ENCODE results near the gene ALG14.

ALG14 gene

DNA sequence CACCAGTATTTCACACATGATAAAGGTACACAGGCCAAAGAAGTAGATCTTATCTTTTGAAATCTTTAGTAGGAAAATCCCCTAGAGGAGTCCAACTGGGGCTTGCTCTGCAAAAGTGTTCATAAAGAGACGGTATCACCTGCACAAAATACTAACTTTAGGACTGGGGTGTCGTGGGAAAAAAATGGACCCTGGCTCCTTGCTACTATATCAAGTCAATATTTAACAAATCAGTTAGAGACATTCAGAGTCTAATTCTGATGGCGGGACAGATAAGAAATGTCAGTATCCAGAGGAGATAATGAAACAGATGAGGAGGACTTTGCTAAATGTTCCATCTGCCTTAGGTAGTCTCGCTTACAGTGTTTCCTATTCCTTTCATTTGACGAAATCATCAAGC is 120.2 kb downstream of the ALG14 start:
- no peaks in the 10 kb centered on the region for H3K79me2 ChIP-seq (ENCODE audit: insufficient read depth, low read length)
- H3K4me2 ChIP-seq (ENCODE audit: low read length): no peak overlapping the region
- H3K36me3 ChIP-seq (ENCODE audit: insufficient read depth, low read length): no peaks in the 10 kb centered on the region
- no peaks in the 10 kb centered on the region for H4K20me1 ChIP-seq (ENCODE audit: insufficient read depth, low read length)
- no peak overlapping the region for H3K9ac ChIP-seq (ENCODE audit: low read length)
- no peaks in the 10 kb centered on the region for H3K27me3 ChIP-seq (ENCODE audit: insufficient read depth, low read length)
- no peaks in the 10 kb centered on the region for H3K4me1 ChIP-seq (ENCODE audit: insufficient read depth, low read length, severe bottlenecking)
- no peaks in the 10 kb centered on the region for H3K9me3 ChIP-seq (ENCODE audit: low read length)
- TF ChIP-seq EZH2 (IDR thresholded peaks at IDR 0.05; ENCODE audit: borderline replicate concordance, low read length): no peak
- TF ChIP-seq, protein P1, sequence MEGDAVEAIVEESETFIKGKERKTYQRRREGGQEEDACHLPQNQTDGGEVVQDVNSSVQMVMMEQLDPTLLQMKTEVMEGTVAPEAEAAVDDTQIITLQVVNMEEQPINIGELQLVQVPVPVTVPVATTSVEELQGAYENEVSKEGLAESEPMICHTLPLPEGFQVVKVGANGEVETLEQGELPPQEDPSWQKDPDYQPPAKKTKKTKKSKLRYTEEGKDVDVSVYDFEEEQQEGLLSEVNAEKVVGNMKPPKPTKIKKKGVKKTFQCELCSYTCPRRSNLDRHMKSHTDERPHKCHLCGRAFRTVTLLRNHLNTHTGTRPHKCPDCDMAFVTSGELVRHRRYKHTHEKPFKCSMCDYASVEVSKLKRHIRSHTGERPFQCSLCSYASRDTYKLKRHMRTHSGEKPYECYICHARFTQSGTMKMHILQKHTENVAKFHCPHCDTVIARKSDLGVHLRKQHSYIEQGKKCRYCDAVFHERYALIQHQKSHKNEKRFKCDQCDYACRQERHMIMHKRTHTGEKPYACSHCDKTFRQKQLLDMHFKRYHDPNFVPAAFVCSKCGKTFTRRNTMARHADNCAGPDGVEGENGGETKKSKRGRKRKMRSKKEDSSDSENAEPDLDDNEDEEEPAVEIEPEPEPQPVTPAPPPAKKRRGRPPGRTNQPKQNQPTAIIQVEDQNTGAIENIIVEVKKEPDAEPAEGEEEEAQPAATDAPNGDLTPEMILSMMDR (IDR thresholded peaks at IDR 0.05; ENCODE audit: low read length): no peak
- no peak overlapping the region for H3K4me3 ChIP-seq (ENCODE audit: low read depth, low read length, poor library complexity, severe bottlenecking)
- no peaks in the 10 kb centered on the region for H3F3A ChIP-seq (ENCODE audit: insufficient read depth, low read length)
- H3K27ac ChIP-seq (ENCODE audit: low read depth, low read length, poor library complexity, severe bottlenecking): no peak overlapping the region
- H3K9me2 ChIP-seq (ENCODE audit: low read depth, low read length): no peaks in the 10 kb centered on the region
- no peak overlapping the region for H2AFZ ChIP-seq (ENCODE audit: low read length)

DNA sequence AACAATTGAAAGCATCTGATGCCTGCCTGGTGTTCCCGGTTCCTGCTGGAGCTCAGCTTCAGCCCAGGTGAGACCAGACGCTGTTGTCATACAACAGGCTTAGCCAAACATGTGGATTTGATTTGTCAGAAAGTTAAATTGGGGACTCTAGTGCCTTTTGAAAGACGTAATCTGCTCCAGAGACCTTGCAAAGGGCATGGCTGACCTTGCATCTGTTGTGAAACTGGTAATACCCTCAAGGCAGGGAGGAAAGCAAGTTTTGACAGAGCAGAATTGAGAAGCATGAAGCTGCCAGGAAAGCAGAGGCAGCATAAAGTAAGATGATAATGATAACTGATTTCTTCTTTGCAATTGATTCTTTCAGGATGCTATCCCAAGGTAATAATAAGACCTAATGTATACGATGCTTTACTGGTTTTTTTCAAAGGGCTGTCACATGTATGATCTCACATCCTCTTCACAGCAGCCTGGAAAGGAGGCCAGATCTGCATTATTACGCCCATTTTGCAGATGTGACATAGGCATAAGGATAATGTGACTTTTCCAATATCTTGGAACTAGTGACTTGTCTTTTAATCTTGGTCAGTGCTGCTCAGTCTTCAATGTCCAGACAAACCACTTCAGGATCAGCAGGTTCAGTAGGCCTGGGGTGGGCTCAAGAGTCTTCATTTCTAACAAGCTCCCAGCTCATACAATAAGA is 121.1 kb downstream of the ALG14 start:
- no peaks in the 10 kb centered on the region for H3K9me2 ChIP-seq (ENCODE audit: low read depth, low read length)
- no peaks in the 10 kb centered on the region for H3K9me3 ChIP-seq (ENCODE audit: low read length)
- no peaks in the 10 kb centered on the region for H3K79me2 ChIP-seq (ENCODE audit: insufficient read depth, low read length)
- no peak overlapping the region for H3K4me2 ChIP-seq (ENCODE audit: low read length)
- H2AFZ ChIP-seq (ENCODE audit: low read length): no peak overlapping the region
- H4K20me1 ChIP-seq (ENCODE audit: insufficient read depth, low read length): no peaks in the 10 kb centered on the region
- no peaks in the 10 kb centered on the region for H3K36me3 ChIP-seq (ENCODE audit: insufficient read depth, low read length)
- no peaks in the 10 kb centered on the region for H3K27me3 ChIP-seq (ENCODE audit: insufficient read depth, low read length)
- no peak overlapping the region for H3K9ac ChIP-seq (ENCODE audit: low read length)
- no peaks in the 10 kb centered on the region for H3F3A ChIP-seq (ENCODE audit: insufficient read depth, low read length)
- no peak overlapping the region for H3K27ac ChIP-seq (ENCODE audit: low read depth, low read length, poor library complexity, severe bottlenecking)
- TF ChIP-seq, protein P1 (IDR thresholded peaks at IDR 0.05; ENCODE audit: low read length): no peak
- TF ChIP-seq EZH2 (IDR thresholded peaks at IDR 0.05; ENCODE audit: borderline replicate concordance, low read length): no peak
- H3K4me1 ChIP-seq (ENCODE audit: insufficient read depth, low read length, severe bottlenecking): no peaks in the 10 kb centered on the region
- no peak overlapping the region for H3K4me3 ChIP-seq (ENCODE audit: low read depth, low read length, poor library complexity, severe bottlenecking)

DNA sequence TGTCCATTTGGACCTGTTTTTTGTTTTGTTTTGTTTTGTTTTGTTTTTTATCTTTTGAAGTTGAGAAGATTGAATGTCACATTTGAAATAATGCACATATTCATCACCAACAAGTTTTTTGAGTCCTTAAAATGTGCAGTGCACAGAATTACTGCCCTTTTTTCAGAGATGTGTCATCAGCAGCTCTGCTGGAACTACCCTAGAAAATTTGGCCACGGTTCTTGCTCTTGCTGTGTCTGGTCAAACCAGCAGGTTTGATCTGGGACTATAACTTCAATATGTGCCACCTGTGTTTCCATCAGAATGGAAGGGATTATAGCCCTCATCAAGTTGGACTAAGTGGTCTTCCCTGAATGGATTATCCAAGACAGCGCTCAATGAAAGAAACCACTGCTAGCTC is 121.7 kb downstream of the ALG14 start:
- TF ChIP-seq, protein P1 (IDR thresholded peaks at IDR 0.05; ENCODE audit: low read length): no peak
- TF ChIP-seq EZH2 (IDR thresholded peaks at IDR 0.05; ENCODE audit: borderline replicate concordance, low read length): no peak
- no peak overlapping the region for H3K4me2 ChIP-seq (ENCODE audit: low read length)
- no peak overlapping the region for H3K27ac ChIP-seq (ENCODE audit: low read depth, low read length, poor library complexity, severe bottlenecking)
- H3K4me3 ChIP-seq (ENCODE audit: low read depth, low read length, poor library complexity, severe bottlenecking): no peak overlapping the region
- H3K79me2 ChIP-seq (ENCODE audit: insufficient read depth, low read length): no peaks in the 10 kb centered on the region
- no peaks in the 10 kb centered on the region for H3K4me1 ChIP-seq (ENCODE audit: insufficient read depth, low read length, severe bottlenecking)
- no peaks in the 10 kb centered on the region for H3K36me3 ChIP-seq (ENCODE audit: insufficient read depth, low read length)
- H3F3A ChIP-seq (ENCODE audit: insufficient read depth, low read length): no peaks in the 10 kb centered on the region
- H3K27me3 ChIP-seq (ENCODE audit: insufficient read depth, low read length): no peaks in the 10 kb centered on the region
- no peak overlapping the region for H3K9ac ChIP-seq (ENCODE audit: low read length)
- H2AFZ ChIP-seq (ENCODE audit: low read length): no peak overlapping the region
- H3K9me2 ChIP-seq (ENCODE audit: low read depth, low read length): no peaks in the 10 kb centered on the region
- H3K9me3 ChIP-seq (ENCODE audit: low read length): no peaks in the 10 kb centered on the region
- H4K20me1 ChIP-seq (ENCODE audit: insufficient read depth, low read length): no peaks in the 10 kb centered on the region

Data from OCI-LY1 (cell line).